GM18909 (cell line): Measurements from ENCODE around the gene MAML2.

Experiments used
- ATAC-seq: cut with Tn5 transposase; IDR thresholded peaks from one replicate; pipeline ENCODE4 v1.9.1; 2021; ENCODE audit warnings: mild to moderate bottlenecking; ENCODE audit not compliant: unreplicated experiment, poor library complexity

MAML2 gene

DNA sequence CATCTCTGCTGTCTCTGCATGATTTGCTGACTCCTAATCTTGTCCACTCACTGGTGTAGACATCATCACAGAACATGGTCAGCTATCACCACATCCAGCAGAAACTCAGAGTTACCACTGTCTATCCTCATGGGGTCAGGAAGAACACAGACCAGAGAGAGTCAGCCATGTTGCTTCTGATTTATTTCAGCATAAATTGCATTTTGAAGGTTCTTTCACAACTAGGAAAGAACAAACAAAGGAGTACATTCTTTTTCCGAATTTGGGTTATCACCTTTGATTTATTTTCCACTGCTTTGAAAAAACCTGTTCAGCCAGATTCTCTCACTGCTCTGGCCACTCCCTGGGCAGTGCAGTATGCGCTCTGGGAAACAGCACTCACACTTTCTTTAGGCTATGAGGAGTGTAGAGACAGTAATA lies 247.1 kb downstream of the MAML2 start:
- ATAC-seq, result no peak

DNA sequence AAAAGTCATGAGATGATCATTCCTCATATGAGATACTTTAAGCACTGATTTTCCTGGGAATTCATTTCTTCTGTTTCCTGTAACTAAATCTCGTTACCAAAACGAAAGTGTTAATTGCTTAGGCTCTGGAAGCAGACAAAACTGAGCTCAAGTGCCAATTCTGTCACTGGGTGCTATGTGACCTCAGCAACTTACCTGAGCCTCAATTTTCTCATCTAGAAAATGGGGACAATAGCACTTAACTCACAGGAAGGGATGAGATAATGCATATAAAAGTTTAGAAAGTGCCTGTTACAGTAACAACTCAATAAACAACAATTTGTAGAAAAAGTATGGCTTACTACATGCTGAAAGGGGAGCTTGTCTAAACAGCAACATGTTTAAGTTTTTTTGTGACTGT lies 248.8 kb downstream of the MAML2 start:
- ATAC-seq, result no peak

DNA sequence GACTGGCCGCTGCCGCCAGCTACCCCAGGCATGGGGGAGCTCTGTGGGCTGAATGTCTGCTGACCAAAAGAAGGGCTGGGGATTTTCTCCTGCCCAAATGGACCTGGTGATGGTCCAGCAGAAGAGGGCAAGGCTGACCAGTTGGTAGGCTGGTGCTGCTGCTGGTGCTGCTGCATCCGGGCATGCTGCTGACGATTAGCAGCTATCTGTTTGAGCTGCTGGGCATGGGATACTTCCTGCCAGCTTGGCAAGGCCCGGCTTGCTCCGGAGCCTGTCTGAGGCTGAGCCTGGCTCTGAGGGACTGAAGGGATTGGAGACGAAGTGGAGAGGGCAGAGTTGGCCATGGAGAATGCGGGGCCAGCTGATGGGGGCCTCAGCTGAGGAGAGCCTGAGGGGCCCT lies 250.5 kb downstream of the MAML2 start:
- ATAC-seq, result no peak

DNA sequence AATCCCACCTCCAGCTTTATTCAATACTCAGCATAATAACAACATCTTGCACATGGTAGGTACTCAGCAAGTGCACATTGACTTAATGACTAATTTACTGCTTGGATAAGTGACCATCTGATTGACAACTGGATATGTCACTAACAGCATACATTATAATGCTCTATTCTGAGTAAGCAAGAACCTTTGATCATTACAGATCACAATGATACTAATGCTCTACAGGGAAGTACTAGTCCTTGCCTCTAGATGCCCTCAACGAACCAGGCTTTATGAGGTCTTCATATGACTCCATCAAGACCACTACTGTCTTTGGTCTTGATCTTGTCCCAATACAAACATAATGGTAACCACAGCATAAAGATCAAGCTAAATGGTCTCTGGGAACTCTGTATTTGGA lies 251.5 kb downstream of the MAML2 start:
- no peak for ATAC-seq

DNA sequence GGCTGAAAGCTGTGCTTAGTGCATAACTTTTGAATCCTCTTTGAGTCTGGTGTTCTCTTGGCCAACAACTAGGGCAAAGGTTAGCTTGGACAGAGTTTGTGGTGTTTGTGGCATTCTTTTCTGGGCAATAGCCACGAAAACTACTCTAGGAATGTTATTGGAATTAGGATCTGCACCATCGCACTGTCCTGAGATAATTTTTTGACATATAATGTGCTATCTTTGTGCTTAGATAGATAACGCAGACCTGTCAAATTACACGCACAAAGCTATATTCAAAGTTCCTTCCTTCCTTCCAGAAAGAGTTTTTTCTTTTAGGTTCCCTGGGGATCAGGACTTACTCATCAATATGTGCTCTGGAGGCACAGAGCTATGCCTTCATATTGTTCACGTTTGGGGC lies 252.3 kb downstream of the MAML2 start:
- ATAC-seq, result no peak

DNA sequence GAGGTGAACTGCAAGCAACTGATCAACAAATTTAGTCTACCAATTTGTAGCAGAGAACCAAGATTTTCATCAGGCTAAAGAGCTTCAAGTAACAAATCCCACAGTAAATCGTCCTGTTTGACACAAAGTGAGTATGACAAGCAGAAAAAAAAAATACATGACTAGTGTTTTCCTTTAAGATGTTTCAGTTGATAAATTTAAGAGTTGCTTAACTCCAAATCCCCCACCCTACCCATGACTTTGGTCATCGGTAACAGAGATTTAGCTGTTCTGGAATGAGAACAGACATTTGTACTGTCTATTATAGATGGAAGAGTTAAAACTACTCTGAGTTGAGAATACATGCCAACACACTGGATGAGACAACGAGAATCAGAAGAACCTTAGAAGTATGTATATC lies 254.1 kb downstream of the MAML2 start:
- ATAC-seq, result no peak

DNA sequence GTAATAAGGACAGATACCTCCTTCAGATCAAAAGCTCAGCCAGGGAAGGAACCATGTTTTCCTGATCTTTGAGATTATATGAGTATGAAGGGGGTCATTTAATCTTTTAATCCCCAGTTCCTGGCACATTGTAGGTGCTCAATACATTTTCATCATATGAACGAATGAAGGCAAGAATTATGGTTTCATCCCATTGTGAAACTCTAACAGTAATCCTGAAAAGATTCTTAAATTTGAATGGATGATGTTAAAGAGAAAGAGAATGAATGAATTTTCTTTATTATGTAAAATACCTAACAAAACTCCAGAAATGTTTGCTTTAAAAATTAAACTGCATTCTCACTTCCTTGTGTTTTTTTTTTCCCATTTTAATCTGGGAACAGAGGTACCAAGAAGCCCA lies 256.9 kb downstream of the MAML2 start:
- ATAC-seq, result no peak

DNA sequence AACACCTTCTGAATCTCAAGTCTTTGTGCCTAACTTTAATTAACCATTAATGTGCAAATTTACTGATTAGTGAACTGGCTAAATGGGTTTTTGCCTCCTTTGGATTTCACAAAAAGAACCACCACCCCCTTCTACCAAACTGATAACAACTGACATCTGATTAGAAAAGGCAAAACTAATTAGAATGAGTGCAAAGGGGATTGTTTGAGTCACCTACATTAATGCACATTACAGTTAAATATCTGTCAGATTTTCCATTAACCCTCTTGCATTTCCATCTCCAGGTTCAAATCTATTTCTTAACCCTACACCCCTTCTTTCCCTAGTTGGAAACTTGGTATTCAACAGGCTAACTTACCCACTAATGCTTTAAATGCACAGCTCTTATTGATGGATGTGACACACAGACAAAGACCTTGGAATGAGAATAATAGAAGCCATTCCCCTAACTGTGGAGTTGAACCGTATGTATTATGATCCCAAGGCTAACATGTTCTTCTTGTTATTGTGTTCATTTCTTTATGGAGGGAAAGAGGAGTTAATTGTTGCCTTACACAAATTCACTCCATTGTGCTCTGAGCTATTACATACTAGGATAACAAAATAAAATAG lies 257.6 kb downstream of the MAML2 start:
- ATAC-seq, result no peak

DNA sequence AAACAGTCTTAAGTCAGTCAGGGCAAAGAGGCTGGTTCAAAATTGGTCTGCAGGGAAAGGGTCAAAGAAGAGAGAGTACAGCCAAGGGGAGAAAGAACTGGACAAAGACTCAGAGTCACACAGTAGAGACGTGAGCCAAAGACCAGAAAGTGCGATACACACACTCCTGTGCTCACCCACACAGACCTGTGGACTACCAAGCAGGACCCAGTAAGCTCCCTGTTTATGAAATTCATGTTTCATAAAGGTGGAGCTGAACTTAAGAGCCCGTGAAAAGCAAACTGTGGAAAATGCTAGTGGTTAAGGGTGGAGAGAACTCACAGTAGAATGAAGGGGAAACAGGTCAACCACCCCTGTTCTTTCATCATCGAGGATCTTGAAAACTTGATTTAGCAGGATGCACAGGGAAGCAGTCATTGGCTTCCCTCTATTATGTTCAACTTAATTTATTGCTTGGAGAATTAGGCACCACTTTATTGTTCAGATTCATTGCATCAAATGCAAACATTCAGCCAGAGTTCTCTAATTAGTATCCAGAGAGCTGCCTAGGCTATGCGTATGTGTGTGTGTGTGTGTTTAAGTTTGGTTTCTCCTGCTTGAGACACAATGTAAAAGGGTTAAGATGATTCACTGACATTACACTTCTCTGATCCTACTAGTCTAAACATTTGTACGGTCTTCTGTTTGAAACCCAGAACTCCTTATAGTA lies 258.2 kb downstream of the MAML2 start:
- ATAC-seq, result no peak

DNA sequence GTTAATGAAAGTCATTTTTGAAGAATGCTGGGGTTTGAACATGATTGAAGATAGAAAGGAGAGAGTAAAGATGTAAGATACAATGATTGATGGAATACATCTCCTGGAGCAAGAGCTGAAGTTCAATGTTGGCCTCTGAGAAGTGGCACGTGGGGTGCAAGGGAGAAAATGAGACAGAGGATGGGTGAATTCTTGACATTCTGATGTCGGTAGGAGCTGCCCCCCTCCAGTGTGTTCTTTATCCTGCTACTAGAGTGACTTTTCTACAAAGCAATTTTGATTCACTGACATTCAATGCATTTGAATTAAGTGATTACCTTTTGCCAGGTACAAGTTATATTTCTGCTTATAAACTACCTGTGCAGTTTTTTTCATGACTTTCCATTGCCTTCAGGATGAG lies 260.1 kb downstream of the MAML2 start:
- ATAC-seq, result no peak

DNA sequence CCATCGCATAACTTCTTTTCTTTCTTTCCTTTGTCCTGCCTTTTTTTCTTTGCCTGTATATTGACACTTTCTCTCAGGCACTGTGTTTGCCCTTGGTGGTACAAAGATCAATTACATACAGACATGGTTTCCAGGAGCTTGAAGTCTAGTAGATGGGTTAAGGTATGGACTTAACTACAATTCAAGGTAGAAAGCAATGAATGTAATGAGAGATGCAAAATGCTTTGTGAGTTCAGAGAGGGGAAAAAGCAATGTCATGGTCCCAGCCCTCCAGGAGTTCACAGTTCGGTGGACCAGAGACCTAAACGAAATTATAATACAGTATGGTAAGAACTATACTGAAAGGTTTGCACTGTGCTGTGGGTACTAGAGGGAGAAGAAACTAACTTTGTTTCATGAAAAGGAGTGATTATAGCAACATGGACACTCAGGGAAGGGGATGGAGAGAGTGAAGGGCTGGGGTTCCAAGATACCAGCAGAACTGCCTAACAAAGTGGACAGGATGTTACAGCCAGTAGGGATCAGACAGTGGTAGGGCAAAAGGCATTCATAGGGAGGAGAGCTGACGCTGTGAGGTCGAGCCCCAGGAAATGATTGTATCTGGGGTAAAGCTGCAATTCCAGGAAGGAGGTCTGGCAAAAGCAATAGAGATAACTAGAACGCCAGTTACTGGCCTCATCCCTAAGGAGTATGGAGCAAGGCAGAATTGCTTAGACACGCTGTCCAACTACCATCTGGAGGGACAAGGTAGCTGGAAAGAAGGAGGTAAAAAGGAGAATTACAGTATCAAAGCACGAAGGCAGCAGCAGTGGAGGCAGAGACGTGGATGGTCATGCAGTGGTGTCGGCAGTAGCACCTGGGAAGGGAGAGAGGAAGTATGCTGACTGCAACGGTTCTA lies 260.7 kb downstream of the MAML2 start:
- ATAC-seq, result no peak

DNA sequence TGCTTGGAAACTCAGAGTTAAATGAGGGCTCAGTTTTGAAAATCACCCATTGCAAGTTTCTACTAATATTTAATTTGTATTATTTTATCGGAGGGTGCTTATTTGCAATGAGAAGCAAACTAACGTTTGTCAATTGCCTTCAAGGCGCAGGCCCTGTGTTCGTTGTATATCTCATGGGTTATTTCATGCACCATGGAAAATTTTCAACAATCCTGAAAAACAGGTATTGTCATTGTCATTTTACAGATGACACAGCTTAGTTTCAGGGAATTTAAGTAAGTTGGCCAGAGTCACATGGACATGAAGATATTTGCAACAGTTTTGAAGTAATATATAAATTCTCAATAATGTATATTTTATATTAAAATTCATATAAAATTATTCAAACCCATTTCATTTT lies 261.4 kb downstream of the MAML2 start:
- ATAC-seq, result no peak

DNA sequence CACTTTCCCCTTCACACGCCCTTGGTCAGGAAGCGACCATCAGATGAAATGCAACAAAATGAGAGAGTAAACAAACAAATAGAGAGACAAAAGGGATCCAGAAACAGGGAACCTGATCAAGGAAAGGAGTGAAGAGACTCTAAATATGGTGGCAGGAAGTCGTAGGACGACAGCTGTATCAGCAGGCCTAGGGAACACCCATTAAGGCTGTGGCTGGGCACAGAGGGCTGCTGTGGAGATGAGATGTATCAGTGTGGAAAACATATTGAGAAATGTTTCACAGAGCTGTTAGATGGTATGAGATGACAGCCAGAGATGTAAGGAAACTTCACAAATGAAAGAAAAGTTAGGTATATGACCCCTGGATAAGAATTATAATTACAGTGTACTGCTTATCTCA lies 263.3 kb downstream of the MAML2 start:
- ATAC-seq, result no peak

DNA sequence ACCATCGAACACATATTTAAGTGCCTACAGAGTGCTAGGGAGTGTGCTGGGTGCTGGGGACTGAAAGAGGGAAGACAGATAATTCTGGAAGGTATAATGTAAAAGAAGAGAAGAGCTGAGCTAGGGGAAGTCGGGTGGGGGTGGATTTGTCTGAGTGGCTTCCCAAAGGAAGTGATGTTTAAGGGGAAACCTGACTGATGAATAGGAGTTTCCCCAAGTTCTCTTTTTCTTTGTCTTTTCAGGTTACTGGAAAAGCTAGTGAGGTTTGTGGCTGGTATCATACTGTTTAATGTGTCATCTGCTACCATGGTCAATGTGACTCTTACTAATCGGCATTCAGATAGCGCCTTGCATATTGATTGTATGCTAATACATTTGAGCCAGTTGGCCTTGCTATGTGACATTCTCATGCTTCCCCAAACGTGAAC lies 267.4 kb downstream of the MAML2 start:
- peak; percentile 81 for ATAC-seq

DNA sequence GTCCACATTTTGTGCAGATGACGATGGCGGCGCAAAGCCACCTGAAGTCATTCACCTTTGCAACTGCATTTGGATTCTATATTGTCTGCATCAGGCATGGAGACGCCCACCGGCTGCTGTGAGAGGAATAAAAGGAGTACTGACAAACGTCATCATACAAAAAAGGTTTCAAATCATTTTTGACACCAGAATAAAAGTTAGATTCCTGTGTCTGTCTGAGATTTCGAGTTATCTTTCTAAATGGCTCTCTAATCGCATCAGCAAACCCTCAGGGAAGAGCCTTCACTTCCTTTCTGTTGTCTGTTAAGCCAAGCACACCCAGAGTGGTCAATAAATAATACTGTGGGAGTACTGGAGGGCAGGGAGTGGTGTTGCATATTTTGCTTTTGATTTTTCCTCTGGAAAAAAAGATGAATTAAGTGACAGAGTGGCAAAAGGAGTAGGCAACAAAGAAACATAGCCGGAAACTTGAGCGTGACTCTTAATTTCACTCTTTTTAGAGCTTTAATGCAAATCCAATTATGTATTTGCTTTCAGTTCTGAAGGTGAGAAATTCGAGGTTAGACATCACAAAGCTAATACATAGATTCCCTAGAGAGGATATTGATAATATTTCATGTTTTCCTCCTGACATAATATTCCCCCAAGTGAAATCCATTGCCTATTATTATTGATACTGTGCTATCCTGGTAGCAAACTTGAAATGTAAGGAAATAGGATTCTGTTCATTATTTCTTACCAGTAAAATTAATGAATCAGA lies 268.3 kb downstream of the MAML2 start:
- ATAC-seq, result peak; percentile 44

DNA sequence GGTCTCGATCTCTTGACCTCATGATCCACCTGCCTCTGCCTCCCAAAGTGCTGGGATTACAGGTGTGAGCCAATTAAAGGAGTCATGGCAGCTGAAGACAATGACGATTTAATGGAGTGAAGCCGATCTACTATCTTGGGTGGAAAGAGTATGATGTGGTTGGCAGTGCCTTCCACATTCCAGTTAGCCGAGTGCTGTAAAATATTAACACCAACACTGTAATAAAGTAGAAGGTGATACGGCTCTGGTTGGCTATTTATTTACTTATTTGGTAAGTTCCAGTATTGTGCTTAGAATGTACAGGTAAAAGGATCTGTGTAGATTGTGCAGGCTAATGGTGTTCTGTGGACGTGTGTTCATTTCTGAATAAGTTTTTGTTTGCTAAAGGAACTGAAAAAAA lies 269.5 kb downstream of the MAML2 start:
- no peak for ATAC-seq

DNA sequence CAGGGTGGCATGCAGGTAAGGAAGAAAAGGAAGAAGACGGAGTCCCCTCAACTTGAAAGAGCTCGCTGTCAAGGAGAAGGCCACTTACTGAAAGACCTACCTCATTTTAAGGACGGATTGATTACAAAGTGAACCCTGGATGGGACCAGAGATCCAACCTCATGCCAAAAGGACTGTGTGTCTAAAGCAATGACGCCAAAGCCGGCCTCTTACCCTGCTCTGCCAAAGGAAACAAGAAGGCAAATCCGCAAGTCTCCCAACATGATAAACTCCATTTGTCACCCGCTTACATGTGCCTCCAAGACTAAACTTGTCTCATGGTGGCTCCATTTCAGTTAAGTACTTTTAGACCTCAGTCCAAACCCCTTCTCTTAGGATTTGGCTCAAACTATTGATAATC lies 270.4 kb downstream of the MAML2 start:
- ATAC-seq, result no peak

DNA sequence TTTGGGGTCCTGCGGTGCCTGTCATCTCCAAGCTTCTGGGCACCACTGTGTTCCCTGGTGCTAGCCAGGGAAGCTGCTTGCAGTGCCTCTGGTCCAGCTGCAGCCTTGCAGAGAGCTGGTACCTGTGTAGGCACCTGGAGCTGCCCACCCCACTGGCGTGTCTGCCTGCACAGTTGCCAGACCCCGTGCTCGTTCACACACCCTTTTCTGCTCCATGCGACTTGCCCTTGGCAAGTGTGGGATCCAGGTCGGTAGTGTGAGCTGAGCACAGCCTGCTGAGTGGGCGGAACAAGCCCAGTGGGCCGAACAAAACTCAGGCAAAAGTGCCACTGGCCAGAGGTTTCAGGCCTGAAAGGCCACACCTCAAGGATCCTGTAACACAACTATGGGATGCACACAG lies 272.5 kb downstream of the MAML2 start:
- no peak for ATAC-seq

DNA sequence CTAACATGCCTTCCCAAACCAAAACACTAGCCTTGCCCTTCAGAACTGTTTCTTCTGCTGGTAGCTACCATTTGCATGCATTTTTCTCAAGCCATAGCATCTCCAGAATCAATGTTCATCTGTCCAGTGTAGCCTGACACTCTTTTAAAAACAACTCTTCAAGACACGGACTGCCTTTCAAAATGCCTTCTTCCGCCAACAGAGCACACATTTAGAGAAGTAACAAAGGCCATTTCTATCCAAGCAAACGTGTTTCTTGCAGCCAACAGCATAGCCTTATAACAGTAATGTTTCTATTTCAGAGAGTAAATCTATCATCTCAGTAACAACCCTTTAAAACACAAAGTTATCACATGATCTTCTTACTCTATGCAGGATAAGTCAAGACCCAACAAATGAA lies 275.8 kb downstream of the MAML2 start:
- no peak for ATAC-seq

DNA sequence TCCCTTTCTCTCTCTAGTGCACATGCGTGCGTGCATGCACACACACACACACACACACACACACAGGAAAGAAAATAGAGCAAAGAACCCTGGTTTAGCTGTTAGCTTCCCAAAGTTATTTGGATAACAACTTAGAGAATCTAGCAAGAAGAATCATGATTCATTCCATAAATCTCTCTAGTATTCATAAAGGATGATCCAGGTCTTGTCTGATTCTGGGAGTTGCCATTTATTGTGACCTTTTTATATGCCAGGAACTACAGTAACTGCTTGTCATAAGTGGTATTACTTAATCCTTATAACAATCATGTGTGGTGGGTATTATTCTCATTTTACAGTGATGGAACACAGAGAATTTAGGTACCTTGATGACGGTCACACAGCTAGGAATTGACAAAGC lies 277.6 kb downstream of the MAML2 start:
- no peak for ATAC-seq

DNA sequence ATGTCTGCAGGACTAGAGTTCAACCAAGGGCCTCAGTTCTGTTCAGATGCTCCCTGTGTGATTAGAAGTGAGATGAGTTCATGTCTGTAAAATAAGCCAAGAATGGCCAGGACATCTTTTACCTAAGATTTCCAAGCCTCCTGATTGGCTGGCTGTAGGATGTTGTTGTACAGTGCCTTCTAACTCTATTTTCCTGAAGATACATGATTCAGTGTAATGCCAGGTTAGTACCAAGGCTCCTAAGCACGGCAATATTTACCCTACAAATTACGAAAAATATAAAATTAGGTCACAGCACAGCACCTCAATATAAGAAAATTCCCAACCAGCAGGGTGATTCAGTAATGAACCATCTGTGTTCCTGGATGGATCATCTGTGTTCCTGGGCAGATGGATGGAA lies 279.1 kb downstream of the MAML2 start:
- ATAC-seq, result no peak
